ENCODE data around the gene TIMM44.
A peak's percentile ranks its signal among the peaks of the same experiment; 100 is the strongest.
"Not testable (repeated sequence)": the region's sequence is repeated elsewhere in the genome, so short reads cannot be mapped to it uniquely, and the experiment has no call there.

Gene TIMM44

DNA sequence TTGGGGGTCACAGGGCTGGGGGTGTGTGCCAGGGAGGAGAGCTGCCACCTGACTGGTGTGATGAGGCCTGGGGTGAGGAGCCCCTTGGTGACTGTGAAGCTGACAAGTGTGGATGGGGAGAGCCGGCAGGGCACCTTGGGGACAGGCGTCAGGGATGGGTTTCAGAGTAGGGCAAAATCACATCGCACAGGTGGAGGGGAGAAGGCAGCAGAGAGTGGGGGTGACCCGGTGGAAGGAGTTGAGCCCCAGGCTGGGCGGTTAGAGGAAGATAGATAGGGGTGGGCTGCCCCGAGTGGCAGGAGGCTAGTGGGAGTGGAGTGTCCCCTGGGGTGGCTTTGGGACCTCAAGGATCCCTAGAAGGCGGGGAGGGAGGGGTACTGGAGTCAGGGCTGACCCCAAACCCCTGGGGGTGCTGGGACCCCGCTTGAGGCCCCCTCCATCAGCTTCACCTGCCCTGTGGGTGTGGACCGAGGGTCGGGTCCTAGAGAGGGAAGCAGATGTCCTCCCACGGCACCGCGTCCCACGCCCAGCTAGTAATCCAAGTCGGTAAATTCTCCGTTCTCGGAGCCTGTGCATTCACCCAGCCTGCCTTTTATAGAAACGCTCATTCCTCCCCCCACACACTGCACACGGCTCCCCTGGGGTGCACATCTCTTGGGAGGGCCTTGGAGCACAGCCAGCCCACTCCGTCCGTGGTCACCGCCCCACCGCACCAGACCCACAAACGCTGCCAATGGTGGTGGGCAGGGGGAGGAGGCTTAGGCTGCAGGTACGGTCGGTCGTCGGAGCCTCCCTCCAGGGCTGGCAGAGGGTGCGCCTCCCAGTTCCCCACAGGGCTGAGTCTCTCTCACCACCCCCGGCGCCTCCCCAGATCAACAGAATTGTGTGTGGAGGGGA lies 19.9 kb downstream of the TIMM44 start:
- no peak for DNase-seq

- no peak for DNase-seq
Observed at GRCh38 chr19:7922836-7923195, 20.6 kb downstream of the TIMM44 start.

GRCh38 chr19:7921967-7922835 lies 21.3 kb downstream of the TIMM44 start:
- DNase-seq, result no peak

- no peak for DNase-seq
Observed at GRCh38 chr19:7921302-7921966, 22.0 kb downstream of the TIMM44 start.

GRCh38 chr19:7920519-7921301 lies 22.8 kb downstream of the TIMM44 start:
- peak; percentile 99 for DNase-seq

DNA sequence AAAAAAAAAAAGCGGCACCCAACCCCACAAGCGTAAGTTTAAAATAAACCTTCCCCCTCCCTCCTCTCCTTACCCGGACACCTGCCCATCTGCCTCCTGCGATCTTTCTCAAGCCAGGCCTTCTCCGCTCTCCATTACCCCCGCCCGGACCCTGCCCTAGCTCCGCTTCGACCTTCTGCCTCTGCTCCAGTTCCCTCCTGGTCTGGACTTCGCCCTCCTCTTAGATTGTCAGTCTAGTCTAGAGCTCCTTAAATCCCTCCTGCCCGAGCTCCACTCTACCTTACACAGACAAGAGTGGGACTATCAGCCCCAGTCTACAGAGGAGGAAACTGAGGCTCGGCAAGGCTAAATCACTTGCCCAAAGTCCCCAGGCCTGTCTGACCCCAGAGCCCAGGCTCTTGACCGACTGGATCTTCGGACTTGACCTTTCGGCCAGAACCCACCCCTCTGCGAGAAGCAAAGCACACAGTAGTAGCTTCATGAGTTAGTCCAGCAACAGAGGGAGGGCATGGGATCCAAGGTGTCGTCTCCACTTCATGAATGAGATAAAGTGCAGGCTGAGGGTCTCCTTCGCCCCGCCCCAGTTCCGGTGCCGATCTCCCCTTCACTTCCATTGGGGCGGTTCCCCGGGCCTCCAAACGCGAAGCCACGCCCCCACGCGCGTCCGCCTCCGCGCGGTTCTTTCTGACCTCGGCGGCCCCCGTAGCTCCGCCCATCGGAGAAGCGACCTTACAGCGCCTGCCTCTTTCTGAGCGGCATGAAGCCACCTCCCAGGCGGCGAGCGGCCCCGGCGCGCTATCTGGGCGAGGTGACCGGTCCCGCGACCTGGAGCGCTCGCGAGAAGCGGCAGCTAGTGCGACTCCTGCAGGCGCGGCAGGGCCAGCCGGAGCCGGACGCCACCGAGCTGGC lies 23.6 kb downstream of the TIMM44 start, which contains the start of gene SNAPC2:
Gene SNAPC2 (plus strand): TSS at position 729 of the 909 bp plus-strand sequence. CDS start 29 bp downstream, at position 758.
- peak; percentile 97 for DNase-seq

DNA sequence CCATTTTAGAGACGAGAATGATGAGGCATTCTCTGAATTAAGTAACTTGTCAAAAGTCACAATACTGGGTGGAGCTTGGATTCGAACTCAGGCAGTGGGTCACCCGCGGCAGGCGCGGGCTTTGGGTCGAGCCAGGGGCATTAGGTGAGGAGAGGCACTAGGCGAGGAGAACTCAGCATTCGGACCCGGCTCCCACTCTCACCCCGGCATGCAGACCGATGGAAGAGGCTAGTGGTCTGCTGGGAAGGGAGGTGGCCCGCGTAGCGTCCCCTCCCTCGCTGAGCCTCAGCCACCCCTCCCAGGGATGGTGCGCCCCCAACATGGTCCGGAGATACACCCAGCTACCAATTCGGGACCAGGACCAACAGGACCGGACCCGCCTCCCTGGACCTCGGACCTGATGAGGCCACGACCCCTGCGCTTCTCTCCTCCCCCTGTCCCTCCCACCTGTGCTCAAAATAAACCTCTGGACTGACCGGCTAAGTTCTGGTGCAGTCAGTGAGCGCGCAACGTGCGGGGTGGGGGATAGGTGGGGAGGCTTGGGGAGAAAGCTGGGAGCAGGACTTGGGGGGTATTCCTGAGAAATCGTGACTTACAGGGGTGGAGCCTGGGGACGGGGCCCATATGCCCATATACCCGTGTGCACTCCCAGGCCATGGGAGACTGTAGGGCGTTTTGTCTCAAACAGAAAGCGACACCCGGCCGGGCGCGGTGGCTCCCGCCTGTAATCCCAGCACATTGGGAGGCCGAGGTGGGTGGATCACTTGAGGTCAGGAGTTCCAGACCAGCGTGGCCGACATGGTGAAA lies 24.6 kb downstream of the TIMM44 start:
- DNase-seq, result no peak

- not testable (repeated sequence) for DNase-seq
Observed at GRCh38 chr19:7918062-7918614, 25.3 kb downstream of the TIMM44 start.

- peak; percentile 69 for DNase-seq
Observed at GRCh38 chr19:7917267-7918061, 26.0 kb downstream of the TIMM44 start.

- no peak for DNase-seq
Observed at GRCh38 chr19:7916955-7917266, 26.6 kb downstream of the TIMM44 start.

- DNase-seq, result peak; percentile 59
Observed at GRCh38 chr19:7916103-7916954, 27.1 kb downstream of the TIMM44 start.

DNA sequence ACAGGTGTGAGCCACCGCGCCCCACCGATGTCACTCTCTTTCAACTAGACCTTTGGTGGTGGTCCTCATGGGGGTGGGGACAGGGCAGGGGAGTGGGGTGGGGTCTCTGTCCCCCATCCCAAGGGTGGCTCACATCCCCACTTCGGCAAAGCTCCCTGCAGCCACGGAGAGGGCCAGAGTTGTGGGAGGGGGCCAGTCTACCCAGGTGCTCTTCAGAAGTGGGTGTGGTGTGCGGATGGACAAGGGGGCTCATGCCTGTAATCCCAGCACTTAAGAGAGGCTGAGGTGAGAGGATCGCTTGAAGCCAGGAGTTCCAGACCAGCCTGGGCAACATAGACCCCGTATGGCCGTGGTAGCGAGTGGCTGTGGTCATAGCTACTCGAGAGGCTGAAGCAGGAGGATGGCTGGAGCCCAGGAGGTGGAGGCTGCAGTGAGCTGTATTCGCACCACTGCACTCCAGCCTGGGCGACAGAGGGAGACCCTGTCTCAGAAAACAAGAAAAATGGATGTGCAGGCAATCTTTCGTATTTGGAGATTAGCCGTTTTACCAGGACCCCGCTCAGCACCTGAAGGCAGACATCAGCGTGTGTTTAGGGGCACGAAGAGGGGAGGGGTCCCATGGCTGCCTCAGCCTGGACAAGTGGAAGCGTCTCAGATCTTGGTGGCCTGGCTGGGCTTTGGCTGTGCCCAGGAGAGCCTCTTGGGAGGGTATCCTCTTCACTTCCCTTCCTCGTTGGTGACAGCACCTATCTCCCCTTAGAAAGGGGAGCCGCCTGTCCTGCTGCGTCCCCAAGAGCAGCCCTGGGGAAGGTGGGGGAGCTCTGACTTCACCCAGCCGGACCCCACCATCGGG lies 28.0 kb downstream of the TIMM44 start:
- DNase-seq, result no peak

DNA sequence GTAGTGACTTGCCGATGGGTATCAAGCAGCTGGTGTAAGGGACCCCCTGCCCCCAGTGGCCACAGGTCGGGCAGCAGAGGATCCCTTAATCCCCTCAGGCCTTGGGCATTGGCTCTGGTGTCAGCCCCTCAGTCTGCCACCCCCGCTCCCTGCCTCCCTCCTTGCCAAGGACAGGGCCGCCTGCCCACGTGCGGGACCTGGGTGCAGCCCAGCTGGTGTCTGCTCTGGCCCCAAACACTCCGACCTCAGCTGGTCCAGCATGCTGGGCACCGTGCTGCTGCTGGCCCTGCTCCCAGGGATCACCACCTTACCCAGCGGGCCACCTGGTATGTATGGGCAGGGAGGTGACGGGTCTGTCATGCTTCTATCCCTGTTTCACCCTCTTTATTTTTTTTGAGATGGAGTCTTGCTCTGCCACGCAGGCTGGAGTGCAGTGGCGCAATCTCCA lies 28.8 kb downstream of the TIMM44 start, which contains the start of gene TGFBR3L:
Gene TGFBR3L (plus strand): TSS at position 233 of the 448 bp plus-strand sequence.
- DNase-seq, result no peak

DNA sequence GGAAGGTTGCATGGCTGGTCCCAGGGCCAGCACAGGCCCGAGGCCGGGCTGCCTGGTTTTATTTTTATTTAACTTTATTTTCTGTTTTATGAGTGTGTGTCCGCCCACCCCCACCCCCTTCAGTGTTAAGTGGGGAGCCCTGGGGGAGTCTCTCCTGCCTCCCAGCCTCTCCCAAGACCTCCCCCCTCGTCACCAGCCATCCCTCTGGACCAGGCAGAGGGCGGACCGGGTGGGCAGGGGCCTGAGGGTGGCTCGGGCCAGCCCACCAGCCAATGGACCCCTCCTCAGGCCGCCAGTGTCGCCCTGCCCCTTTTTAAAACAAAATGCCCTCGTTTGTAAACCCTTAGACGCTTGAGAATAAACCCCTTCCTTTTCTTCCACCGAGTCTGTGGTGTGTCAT lies 29.4 kb downstream of the TIMM44 start:
- no peak for DNase-seq

GRCh38 chr19:7913652-7914051 lies 29.8 kb downstream of the TIMM44 start:
- DNase-seq, result no peak

- no peak for DNase-seq
Observed at GRCh38 chr19:7912697-7913564, 30.5 kb downstream of the TIMM44 start.

All from activated CD4-positive, alpha-beta T cell treated with anti-CD3 and anti-CD28 coated beads, Interleukin-2, Interleukin-6, amounts not matched to agents 100 ng/mL and 50 ng/mL, durations not matched to agents 16 hours and 8 hours (primary cell).